GM23248 (cell line): ENCODE data around the gene SEL1L2. TPM values are rescaled to one million over a fixed set of nuclear protein-coding genes. Genes with fewer than 3 reads are reported as not detected.

ENCODE experiments used
- DNase-seq: peaks from one replicate; pipeline ENCODE4 v3.0.0-alpha.2; 2015
- H2AFZ ChIP-seq: fragments of 200-600 bp; sonication (generic); 2 replicates; pipeline ENCODE4 v1.6.1; 2016; ENCODE audit warnings: antibody characterized with exemption
- H3F3A ChIP-seq: fragments of 200-600 bp; sonication (generic); 2 replicates; pipeline ENCODE4 v1.6.1; 2016; ENCODE audit warnings: mild to moderate bottlenecking, antibody characterized with exemption, mixed run types; ENCODE audit not compliant: insufficient read depth
- H3K27ac ChIP-seq: fragments of 200-600 bp; sonication (generic); 2 replicates; pipeline ENCODE4 v1.5.1; 2016; ENCODE audit warnings: mild to moderate bottlenecking
- H3K27me3 ChIP-seq: fragments of 200-600 bp; sonication (generic); replicated peaks from 2 replicates; pipeline ENCODE4 v1.6.1; 2016; ENCODE audit warnings: mild to moderate bottlenecking; ENCODE audit not compliant: insufficient read depth
- H3K36me3 ChIP-seq: fragments of 200-600 bp; sonication (generic); 2 replicates; pipeline ENCODE4 v1.6.1; 2016; ENCODE audit warnings: low read depth, mild to moderate bottlenecking
- H3K4me1 ChIP-seq: fragments of 200-600 bp; sonication (generic); 2 replicates; pipeline ENCODE4 v1.6.1; 2016; ENCODE audit warnings: mild to moderate bottlenecking; ENCODE audit not compliant: insufficient read depth
- H3K4me2 ChIP-seq: fragments of 200-600 bp; sonication (generic); one replicate; pipeline ENCODE4 v1.6.1; 2016; ENCODE audit warnings: mild to moderate bottlenecking; ENCODE audit not compliant: unreplicated experiment
- H3K4me3 ChIP-seq: fragments of 200-600 bp; sonication (generic); 2 replicates; pipeline ENCODE4 v1.5.1; 2016; ENCODE audit warnings: mild to moderate bottlenecking
- H3K79me2 ChIP-seq: fragments of 200-600 bp; sonication (generic); 2 replicates; pipeline ENCODE4 v1.6.1; 2016; ENCODE audit warnings: mild to moderate bottlenecking; ENCODE audit not compliant: insufficient read depth
- H3K9ac ChIP-seq: fragments of 200-600 bp; sonication (generic); 2 replicates; pipeline ENCODE4 v1.6.1; 2016; ENCODE audit warnings: mild to moderate bottlenecking
- H3K9me2 ChIP-seq: fragments of 200-600 bp; sonication (generic); 2 replicates; pipeline ENCODE4 v1.6.1; 2016; ENCODE audit warnings: mixed run types, mild to moderate bottlenecking, moderate library complexity; ENCODE audit not compliant: insufficient read depth
- H3K9me3 ChIP-seq: fragments of 200-600 bp; sonication (generic); one replicate; pipeline ENCODE4 v1.6.1; 2017; ENCODE audit warnings: low read depth
- H4K20me1 ChIP-seq: fragments of 200-600 bp; sonication (generic); 2 replicates; pipeline ENCODE4 v1.6.0; 2016; ENCODE audit not compliant: insufficient read depth
- EZH2 ChIP-seq: fragments of 200-600 bp; sonication (generic); IDR thresholded peaks from 2 replicates; pipeline ENCODE4 v1.6.1; 2018; ENCODE audit warnings: antibody characterized with exemption, mild to moderate bottlenecking; ENCODE audit not compliant: insufficient read depth, poor library complexity, severe bottlenecking
- EZH2phosphoT487 ChIP-seq: fragments of 200-600 bp; sonication (generic); IDR thresholded peaks from 2 replicates; pipeline ENCODE4 v1.6.1; 2018; ENCODE audit warnings: antibody characterized with exemption, moderate library complexity, mild to moderate bottlenecking, low read depth; ENCODE audit not compliant: insufficient read depth
- WGBS, 2 experiments: methylation state at CpG; one replicate each; pipeline ENCODE4 v1.1.6; 2015 to 2017; ENCODE audit warnings: low lambda C conversion rate in 2 of 2, low coverage in 1 of 2; ENCODE audit errors: missing lambda C conversion rate in 2 of 2; 5-methylcytosine and 5-hydroxymethylcytosine counted together
- in situ Hi-C: fragments of 300-500 bp; cut with MboI; formaldehyde crosslinking; loops from 2 replicates; pipeline ENCODE4 v1.15.0; 2020
- polyA plus RNA-seq: library from polyadenylated mRNA; unstranded; fragments of >200 nt; fragmentation: Nextera tagmentation; extraction: Ambion mirVana; gene quantifications from 2 replicates; pipeline ENCODE4 v1.2.1, GENCODE V29; 2016
- total RNA-seq: library from RNA; depleted of rRNA; stranded (reverse); fragments of >200 nt; shearing (Covaris generic); gene quantifications from 2 replicates; pipeline ENCODE4 v1.2.3, GENCODE V29; 2014

The SEL1L2 gene
- total and polyA plus RNA-seq, 2 experiments from 2014 or later: 0.73 TPM; not detected in 1

- no peak for DNase-seq
- no peak overlapping the region for H3K9ac ChIP-seq
- no peaks in the 10 kb centered on the region for H4K20me1 ChIP-seq
- H3K27me3 ChIP-seq: no peaks in the 10 kb centered on the region
- H2AFZ ChIP-seq: no peak overlapping the region
- H3K79me2 ChIP-seq: no peaks in the 10 kb centered on the region
- H3K27ac ChIP-seq: no peak overlapping the region
- H3K4me1 ChIP-seq: no peaks in the 10 kb centered on the region; the same call in 1 of the 2 replicates
- peaks cover 33% of the 10 kb centered on the region for H3K36me3 ChIP-seq
- H3K9me2 ChIP-seq: no peaks in the 10 kb centered on the region
- TF ChIP-seq EZH2phosphoT487 (no peak), EZH2 (no peak)
- H3K4me2 ChIP-seq: no peak overlapping the region
- in situ Hi-C loops: no loop called here
- no peaks in the 10 kb centered on the region for H3K9me3 ChIP-seq
- WGBS, 2 experiments: 87 to 92% methylated on average over 4 of the region's 4 CpGs
- no peak overlapping the region for H3K4me3 ChIP-seq
- H3F3A ChIP-seq: peaks cover 4% of the 10 kb centered on the region; the same call in 1 of the 2 replicates
These were observed 175.7 kb downstream of the SEL1L2 start for GRCh38 chr20:13814672-13815071.

- DNase-seq: no peak
- Histone ChIP-seq H3K27ac (no peak overlapping the region), H3K9ac (no peak overlapping the region), H3K4me1 (no peaks in the 10 kb centered on the region; the same call in 1 of the 2 replicates), H2AFZ (no peak overlapping the region), H3K9me2 (no peaks in the 10 kb centered on the region), H3K36me3 (peaks cover 40% of the 10 kb centered on the region), H4K20me1 (no peaks in the 10 kb centered on the region), H3F3A (0 out of 2 replicates have a peak, but pooled peaks cover 4% of the 10 kb centered on the region), H3K9me3 (no peaks in the 10 kb centered on the region), H3K4me2 (no peak overlapping the region), H3K79me2 (no peaks in the 10 kb centered on the region), H3K4me3 (no peak overlapping the region), H3K27me3 (no peaks in the 10 kb centered on the region)
- 23 to 36% methylated on average over 3 of the region's 3 CpGs for WGBS, 2 experiments
- no peak for TF ChIP-seq EZH2phosphoT487
- no peak for TF ChIP-seq EZH2
- in situ Hi-C loops: no loop called here
These were observed 176.5 kb downstream of the SEL1L2 start for GRCh38 chr20:13813910-13814309.

GRCh38 chr20:13810446-13810845 is 180.0 kb downstream of the SEL1L2 start:
- no peaks in the 10 kb centered on the region for H3K27me3 ChIP-seq
- DNase-seq: no peak
- H3K9me2 ChIP-seq: no peaks in the 10 kb centered on the region
- no peak overlapping the region for H3K4me2 ChIP-seq
- in situ Hi-C loops: no loop called here
- no peaks in the 10 kb centered on the region for H4K20me1 ChIP-seq
- no peaks in the 10 kb centered on the region for H3K79me2 ChIP-seq
- 0 out of 2 replicates have a peak, but pooled peaks cover 4% of the 10 kb centered on the region for H3F3A ChIP-seq
- H3K36me3 ChIP-seq: peaks cover 48% of the 10 kb centered on the region
- no peak overlapping the region for H3K9ac ChIP-seq
- no peak overlapping the region for H2AFZ ChIP-seq
- no peak overlapping the region for H3K27ac ChIP-seq
- no peak overlapping the region for H3K4me3 ChIP-seq
- H3K4me1 ChIP-seq: no peaks in the 10 kb centered on the region
- no peaks in the 10 kb centered on the region for H3K9me3 ChIP-seq
- TF ChIP-seq EZH2: no peak
- no peak for TF ChIP-seq EZH2phosphoT487

GRCh38 chr20:13809855-13810254 is 180.6 kb downstream of the SEL1L2 start:
- no peaks in the 10 kb centered on the region for H3K79me2 ChIP-seq
- 85 to 93% methylated on average over 3 of the region's 3 CpGs for WGBS, 2 experiments
- H3K4me2 ChIP-seq: no peak overlapping the region
- no peaks in the 10 kb centered on the region for H4K20me1 ChIP-seq
- H3K27me3 ChIP-seq: no peaks in the 10 kb centered on the region
- TF ChIP-seq EZH2phosphoT487: no peak
- TF ChIP-seq EZH2: no peak
- in situ Hi-C loops: no loop called here
- no peaks in the 10 kb centered on the region for H3K9me3 ChIP-seq
- no peak overlapping the region for H3K9ac ChIP-seq
- peaks cover 42% of the 10 kb centered on the region for H3K36me3 ChIP-seq
- no peak overlapping the region for H3K27ac ChIP-seq
- no peaks in the 10 kb centered on the region for H3K4me1 ChIP-seq
- H3K4me3 ChIP-seq: no peak overlapping the region
- no peaks in the 10 kb centered on the region for H3K9me2 ChIP-seq
- no peak for DNase-seq
- 0 out of 2 replicates have a peak, but pooled peaks cover 4% of the 10 kb centered on the region for H3F3A ChIP-seq
- no peak overlapping the region for H2AFZ ChIP-seq

GRCh38 chr20:13809373-13809772 is 181.0 kb downstream of the SEL1L2 start:
- Histone ChIP-seq H4K20me1 (no peaks in the 10 kb centered on the region), H3K27me3 (no peaks in the 10 kb centered on the region), H3K79me2 (no peaks in the 10 kb centered on the region), H3K9me3 (no peaks in the 10 kb centered on the region), H3K4me3 (no peak overlapping the region), H3K9ac (no peak overlapping the region), H3F3A (0 out of 2 replicates have a peak, but pooled peaks cover 4% of the 10 kb centered on the region), H3K36me3 (peaks cover 42% of the 10 kb centered on the region), H3K4me1 (no peaks in the 10 kb centered on the region), H3K4me2 (no peak overlapping the region), H2AFZ (no peak overlapping the region), H3K27ac (no peak overlapping the region), H3K9me2 (no peaks in the 10 kb centered on the region)
- in situ Hi-C loops: no loop called here
- no peak for DNase-seq
- TF ChIP-seq EZH2 (no peak), EZH2phosphoT487 (no peak)
- 96 to 97% methylated on average over 2 of the region's 2 CpGs for WGBS, 2 experiments
